A549 (cell line): ENCODE data around the gene AKR1E2. TPM values are rescaled to one million over a fixed set of nuclear protein-coding genes. Genes with fewer than 3 reads are reported as not detected.

Experiments
- polyA plus RNA-seq, 4 experiments: library from polyadenylated mRNA; depleted of rRNA in 3 of 4; stranded (reverse); fragments of >200 nt; fragmentation: RNase III in 1 of 4; extraction: RNeasy Plus Mini Kit Qiagen cat#74134 plus additional on column Dnase treatment in 1 of 4; gene quantifications; 2 replicates in 3 of 4; 3 replicates in 1 of 4; pipeline ENCODE4 v1.2.3, GENCODE V29; 2011 to 2017

AKR1E2 gene
- polyA plus RNA-seq, 2 of the 4 experiments (the other 2 are of a cell fraction), result 11.2 to 17.5 TPM

Other genes starting within 250 kb of the AKR1E2 start
- gene AKR1C1, start 137.2 kb downstream of the AKR1E2 start, polyA plus RNA-seq (2011; rRNA removed), result 1,148 and 1,445 TPM in 2 replicates
- 642 to 1,056 TPM (median 970 TPM) in 3 replicates for gene AKR1C1, start 137.2 kb downstream of the AKR1E2 start, polyA plus RNA-seq (2017; fragmentation: RNase III; extraction: RNeasy Plus Mini Kit Qiagen cat#74134 plus additional on column Dnase treatment)
- 6,607 and 6,805 TPM in 2 replicates for gene AKR1C2, start 177.7 kb downstream of the AKR1E2 start, polyA plus RNA-seq (2011; rRNA removed)
- gene AKR1C2, start 177.7 kb downstream of the AKR1E2 start, polyA plus RNA-seq (2017; fragmentation: RNase III; extraction: RNeasy Plus Mini Kit Qiagen cat#74134 plus additional on column Dnase treatment), result 5,292 to 5,660 TPM (median 5,410 TPM) in 3 replicates